K562 (cell line): ENCODE data around the gene RNF43. TPM values are rescaled to one million over a fixed set of nuclear protein-coding genes. Genes with fewer than 3 reads are reported as not detected.

ENCODE experiments used
- ATAC-seq: fragments of 200-7000 bp; cut with Tn5 transposase; 3 replicates; pipeline ENCODE4 v1.9.1; 2020; ENCODE audit warnings: moderate library complexity
- Bru-seq: library from RNA; stranded (reverse); fragments of 400-500 nt; gene quantifications from one replicate; lab custom pipeline; 2021; lab: Mats Ljungman, UMichigan
- BruChase-seq, 2 experiments: library from RNA; stranded (reverse); fragments of 400-500 nt; gene quantifications; one replicate each; lab custom pipeline; 2021; lab: Mats Ljungman, UMichigan
- BruUV-seq: library from RNA; stranded (reverse); fragments of 400-500 nt; replicated peaks from 2 replicates; lab custom pipeline; 2021; lab: Mats Ljungman, UMichigan
- CTCF ChIA-PET: fragments of 300-600 bp; formaldehyde crosslinking; extraction: SDS; loops from one replicate; lab custom pipeline; 2021; ENCODE audit warnings: low intra/inter-chr PET ratio; lab: Yijun Ruan, JAX
- POLR2A ChIA-PET: fragments of 300-600, 350-650 bp; sonication (Branson Sonifier 250); formaldehyde crosslinking; extraction: SDS; loops from one replicate; lab custom pipeline; 2021; ENCODE audit warnings: antibody characterized with exemption, inconsistent platforms; lab: Yijun Ruan, JAX
- DNase-seq, 4 experiments: peaks; one replicate each; pipeline versions ENCODE4 v3.0.0 to v3.0.0-alpha.2; 2011 to 2018; ENCODE audit warnings: low spot score in 3 of 4, mixed read lengths in 3 of 4; ENCODE audit errors: extremely low read depth in 1 of 4
- FAIRE-seq: peaks from 2 replicates; lab custom pipeline; 2011; peaks lifted over from hg19 to GRCh38; lab: Jason Lieb, UNC
- H2AFZ ChIP-seq: 2 replicates; pipeline ENCODE4 v1.6.0; 2011; ENCODE audit warnings: low read depth, low read length, control low read depth, inconsistent platforms
- H3K27ac ChIP-seq: fragments of 200-600 bp; 3 replicates; pipeline ENCODE4 v1.8.0; 2011; ENCODE audit warnings: low read depth, mild to moderate bottlenecking, control low read depth, inconsistent platforms, low read length, moderate library complexity, mixed read lengths; ENCODE audit errors: extremely low read depth
- H3K27me3 ChIP-seq, 2 experiments: fragments of 300-600 bp in 1 of 2; 2 replicates in 1 of 2; 3 replicates in 1 of 2; pipeline versions ENCODE4 v1.6.0 to v1.8.0; 2011; ENCODE audit warnings: inconsistent platforms in 2 of 2, low read length in 2 of 2, mild to moderate bottlenecking in 1 of 2, mixed read lengths in 1 of 2, moderate library complexity in 1 of 2; ENCODE audit not compliant: control insufficient read depth in 2 of 2, insufficient read depth in 2 of 2
- H3K36me3 ChIP-seq: fragments of 300-600 bp; 3 replicates; pipeline ENCODE4 v1.8.0; 2011; ENCODE audit warnings: mild to moderate bottlenecking, low read length, inconsistent platforms; ENCODE audit not compliant: control insufficient read depth, insufficient read depth
- H3K4me1 ChIP-seq, 2 experiments: fragments of 200-600 bp in 1 of 2; replicated peaks in 1 of 2; 2 replicates in 1 of 2; 3 replicates in 1 of 2; pipeline versions ENCODE4 v1.5.1 to v1.8.0; 2011; ENCODE audit warnings: inconsistent platforms in 2 of 2, low read length in 2 of 2, mild to moderate bottlenecking in 1 of 2, mixed read lengths in 1 of 2, moderate library complexity in 1 of 2; ENCODE audit not compliant: control insufficient read depth in 2 of 2, insufficient read depth in 2 of 2
- H3K4me2 ChIP-seq: 2 replicates; pipeline ENCODE4 v1.6.1; 2011; ENCODE audit warnings: low read length, control low read depth, inconsistent platforms, mixed read lengths; ENCODE audit not compliant: insufficient read depth
- H3K4me3 ChIP-seq: fragments of 200-600 bp; sonication (generic), shearing (Covaris generic); 2 replicates; pipeline ENCODE4 v1.5.1; 2016; ENCODE audit warnings: control low read depth, inconsistent platforms
- H3K79me2 ChIP-seq: fragments of 200-600 bp; 3 replicates; pipeline ENCODE4 v1.8.0; 2011; ENCODE audit warnings: low read length, inconsistent platforms; ENCODE audit not compliant: control insufficient read depth, insufficient read depth
- H3K9ac ChIP-seq, 2 experiments: 2 replicates each; pipeline versions ENCODE4 v1.6.0 to v1.6.1; 2011; ENCODE audit warnings: low read depth in 2 of 2, low read length in 2 of 2, control low read depth in 1 of 2, inconsistent platforms in 1 of 2, mild to moderate bottlenecking in 1 of 2, mixed read lengths in 1 of 2; ENCODE audit not compliant: insufficient read depth in 1 of 2
- H3K9me1 ChIP-seq: one replicate; pipeline ENCODE4 v1.6.0; 2011; ENCODE audit warnings: inconsistent platforms, mild to moderate bottlenecking, low read length, moderate library complexity; ENCODE audit not compliant: control insufficient read depth, insufficient read depth
- H3K9me3 ChIP-seq: replicated peaks from 2 replicates; pipeline ENCODE4 v1.5.1; 2011; ENCODE audit warnings: low read depth, low read length, inconsistent platforms; ENCODE audit not compliant: control insufficient read depth, insufficient read depth
- H4K20me1 ChIP-seq: replicated peaks from 2 replicates; pipeline ENCODE4 v1.6.1; 2011; ENCODE audit warnings: low read length, inconsistent platforms, mixed read lengths; ENCODE audit not compliant: control insufficient read depth, insufficient read depth
- BRCA1 ChIP-seq, 2 experiments: fragments of 450-650 bp in 1 of 2; sonication (generic) in 1 of 2; formaldehyde crosslinking in 1 of 2; IDR thresholded peaks; 2 replicates each; pipeline versions ENCODE4 v1.5.0 to v1.6.1; 2017 to 2020; ENCODE audit warnings: mild to moderate bottlenecking in 1 of 2, missing genetic modification reagents in 1 of 2
- CC2D1A ChIP-seq: fragments of 450-650 bp; IDR thresholded peaks from 2 replicates; pipeline ENCODE4 v1.6.1; 2017; ENCODE audit warnings: mild to moderate bottlenecking
- ESRRB ChIP-seq: fragments of 250-450 bp; sonication (Bioruptor Pico); IDR thresholded peaks from 2 replicates; pipeline ENCODE4 v1.5.0; 2020; ENCODE audit warnings: mild to moderate bottlenecking, moderate library complexity, borderline replicate concordance
- GATAD2A ChIP-seq: fragments of 450-650 bp; IDR thresholded peaks from 2 replicates; pipeline ENCODE4 v1.6.1; 2017
- HIVEP1 ChIP-seq: fragments of 250-450 bp; sonication (Bioruptor Pico); IDR thresholded peaks from 2 replicates; pipeline ENCODE4 v1.4.0; 2020; ENCODE audit warnings: mild to moderate bottlenecking
- KLF16 ChIP-seq: IDR thresholded peaks from 2 replicates; pipeline ENCODE4 v1.6.1; 2016; ENCODE audit warnings: antibody characterized with exemption
- MCM7 ChIP-seq, 2 experiments: fragments of 450-650 bp; IDR thresholded peaks; 2 replicates each; pipeline ENCODE4 v1.6.1; 2016 to 2018
- NRF1 ChIP-seq, 2 experiments: fragments of 450-650 bp; IDR thresholded peaks in 1 of 2; conservative IDR thresholded peaks in 1 of 2; 2 replicates each; pipeline ENCODE4 v1.6.1; 2014; ENCODE audit warnings: mild to moderate bottlenecking in 2 of 2
- TCF3 ChIP-seq: sonication (generic); formaldehyde crosslinking; IDR thresholded peaks from 2 replicates; pipeline ENCODE4 v1.4.0; 2020; ENCODE audit warnings: mild to moderate bottlenecking, missing genetic modification reagents
- TOE1 ChIP-seq, 2 experiments: fragments of 450-650 bp in 1 of 2; sonication (generic) in 1 of 2; formaldehyde crosslinking in 1 of 2; IDR thresholded peaks; 2 replicates each; pipeline versions ENCODE4 v1.7.1 to v1.8.0; 2016 to 2022; ENCODE audit warnings: borderline replicate concordance in 2 of 2, mild to moderate bottlenecking in 2 of 2, antibody characterized with exemption in 1 of 2, inconsistent platforms in 1 of 2, low read depth in 1 of 2, missing genetic modification reagents in 1 of 2, moderate library complexity in 1 of 2
- ZNF239 ChIP-seq: fragments of 250-450 bp; sonication (Bioruptor Pico); IDR thresholded peaks from 2 replicates; pipeline ENCODE4 v1.4.0; 2020; ENCODE audit warnings: mild to moderate bottlenecking
- WGBS: fragments of 100-300 bp; shearing (Covaris generic); methylation state at CpG from one replicate; pipeline ENCODE4 v1.1.6; 2016; ENCODE audit warnings: low coverage, mixed read lengths; ENCODE audit not compliant: insufficient coverage; ENCODE audit errors: missing lambda C conversion rate; 5-methylcytosine and 5-hydroxymethylcytosine counted together
- in situ Hi-C: fragments of 300-500 bp; cut with MboI; formaldehyde crosslinking; loops from 4 replicates; pipeline ENCODE4 v1.15.0; 2018; ENCODE audit warnings: inconsistent platforms, mixed read lengths
- intact Hi-C: fragments of 100-400 bp; cut with micrococcal nuclease; formaldehyde crosslinking; loops from 2 replicates; pipeline ENCODE4 v1.14.2; 2022
- long read RNA-seq, 3 experiments: library from polyadenylated mRNA in 2 of 3; library from RNA in 1 of 3; unstranded in 2 of 3; stranded (forward) in 1 of 3; transcript quantifications; one replicate each; pipeline ENCODE4 v2.0.0, GENCODE V29; 2019 to 2022
- polyA minus RNA-seq, 3 experiments: library from RNA; depleted of rRNA, polyadenylated mRNA; stranded (reverse); fragments of >200 nt; gene quantifications; 2 replicates each; pipeline ENCODE4 v1.2.3, GENCODE V29; 2011
- polyA plus RNA-seq, 8 experiments: library from polyadenylated mRNA; depleted of rRNA in 4 of 8; stranded (reverse) in 5 of 8; unstranded in 3 of 8; fragments of >200 nt; fragmentation: Nextera tagmentation in 2 of 8; fragmentation: Illumina TruSeq in 1 of 8; extraction: Ambion mirVana in 2 of 8; extraction: Trizol in 1 of 8; gene quantifications; 2 replicates each; pipeline versions ENCODE4 v1.2.1 to v1.2.3, GENCODE V29; 2011 to 2014; ENCODE audit warnings: inconsistent platforms in 1 of 8, missing spikeins in 1 of 8
- total RNA-seq, 7 experiments: library from RNA; depleted of rRNA in 6 of 7; stranded (reverse); fragments of >200 nt in 6 of 7; fragmentation: Illumina TruSeq in 2 of 7; extraction: Trizol in 2 of 7; gene quantifications; 2 replicates each; pipeline versions ENCODE4 v1.2.1 to v1.2.3, GENCODE V29; 2011 to 2021; ENCODE audit warnings: low replicate concordance in 1 of 7
- TF ChIP-seq, protein P1 (sequence below): fragments of 450-650 bp; IDR thresholded peaks from 2 replicates; pipeline ENCODE4 v1.6.1; 2016; ENCODE audit warnings: antibody characterized with exemption
- TF ChIP-seq, protein P2 (sequence below): sonication (generic); formaldehyde crosslinking; IDR thresholded peaks from 2 replicates; pipeline ENCODE4 v1.9.0; 2022; ENCODE audit warnings: mild to moderate bottlenecking, missing genetic modification reagents

The RNF43 gene
- 8.4 and 9.4 TPM in 2 replicates for total RNA-seq (2011; cell fraction: chromatin; rRNA removed; ENCODE audit: low replicate concordance)
- 5.0 and 6.2 TPM in 2 replicates for total RNA-seq (2011; cell fraction: nucleolus; rRNA removed)
- total RNA-seq (2011; cell fraction: nucleoplasm; rRNA removed) = 7.3 and 9.5 TPM in 2 replicates
- total RNA-seq (2014; rRNA removed) = 1.5 and 2.0 TPM in 2 replicates
- total RNA-seq (2014; rRNA removed; fragmentation: Illumina TruSeq; extraction: Trizol) = 1.5 TPM in 2 replicates
- 1.2 TPM in 2 replicates for total RNA-seq (2015; rRNA removed; fragmentation: Illumina TruSeq; extraction: Trizol)
- 2.3 and 2.7 TPM in 2 replicates for total RNA-seq (2021)
- 0.75 and 1.2 TPM in 2 replicates for polyA plus RNA-seq (2011; rRNA removed)
- 0.47 and 0.79 TPM in 2 replicates for polyA plus RNA-seq (2011; cell fraction: cytosol; rRNA removed)
- polyA plus RNA-seq (2011; cell fraction: nucleus; rRNA removed) = 2.0 and 2.8 TPM in 2 replicates
- 2.6 and 3.4 TPM in 2 replicates for polyA plus RNA-seq (2012)
- polyA plus RNA-seq (2014; fragmentation: Illumina TruSeq; extraction: Trizol) = 1.7 and 2.1 TPM in 2 replicates
- polyA plus RNA-seq (2014; fragmentation: Nextera tagmentation; extraction: Ambion mirVana) = under 1 TPM; 0.29 to 0.51 TPM
- polyA plus RNA-seq (2014; rRNA removed) = 1.4 TPM in 2 replicates
- polyA minus RNA-seq (2011; rRNA and poly(A)+ RNA removed) = 1.1 and 3.1 TPM in 2 replicates
- polyA minus RNA-seq (2011; cell fraction: cytosol; rRNA and poly(A)+ RNA removed) = 0.29 and 2.1 TPM in 2 replicates
- 0.89 and 1.3 TPM in 2 replicates for polyA minus RNA-seq (2011; cell fraction: nucleus; rRNA and poly(A)+ RNA removed)
- percentile 48 among the genes with signal in this experiment for Bru-seq, nascent RNA
- percentile 53 among the genes with signal in this experiment for BruChase-seq, experiment 1, labeled RNA remaining after a 2-hour chase
- BruChase-seq, experiment 2, labeled RNA remaining after a 6-hour chase = percentile 62 among the genes with signal in this experiment
- long read RNA-seq, experiment 1, partial matches to known transcripts = 2 of 3 reads
- long read RNA-seq, experiment 1, other reads (novel, unspliced or antisense) = 1 of 3 reads
- long read RNA-seq, experiment 2, partial matches to known transcripts = 1 of 5 reads
- long read RNA-seq, experiment 2, other reads (novel, unspliced or antisense) = 4 of 5 reads
- long read RNA-seq, experiment 3 = 0 reads

GRCh38 chr17:58417300-58418092, at the start of gene RNF43:
Gene RNF43 (minus strand): TSS chr17:58417534. CDS start chr17:58415577, 1,957 bp downstream.
- peak within 1 kb of the TSS; percentile 37 to 59; a peak in 2 of 4 replicates for H3K9ac ChIP-seq
- H2AFZ ChIP-seq = peak within 1 kb of the TSS; percentile 45
- CTCF ChIA-PET = interaction anchor here (1.0 kb wide), 1 partner anchor 100 kb away, joined by 5 read pairs; no protein-coding TSS in a partner anchor
- 2% methylated on average over 8 of the region's 8 CpGs for WGBS
- peak within 1 kb of the TSS; percentile 67 for H3K4me2 ChIP-seq
- H3K79me2 ChIP-seq = peaks cover 45% of the 10 kb centered on the region
- DNase-seq (peak; percentile 92 to 97 (median 94)), ATAC-seq (peak; percentile 97), FAIRE-seq (peak; percentile 96)
- no peaks in the 10 kb centered on the region for H4K20me1 ChIP-seq
- no peaks in the 10 kb centered on the region for H3K9me1 ChIP-seq
- peak within 1 kb of the TSS; percentile 37 for H3K27ac ChIP-seq
- no peaks in the 10 kb centered on the region for H3K27me3 ChIP-seq
- BruUV-seq = no TSS peak
- peaks cover 3 to 8% of the 10 kb centered on the region in 2 experiments; a peak in 4 of 5 replicates for H3K4me1 ChIP-seq
- peak within 1 kb of the TSS; percentile 22 for H3K4me3 ChIP-seq
- no peaks in the 10 kb centered on the region for H3K36me3 ChIP-seq
- no peaks in the 10 kb centered on the region for H3K9me3 ChIP-seq
- POLR2A ChIA-PET = interaction anchor here (0.8 to 5.8 kb wide), 12 partner anchors 9 to 92 kb away, joined by 3 to 79 read pairs (median 6); partner anchors contain the start of gene TSPOAP1
- intact Hi-C loops = loop anchor here (1.0 kb wide), 3 partner anchors 29 to 88 kb away; partner anchors contain the start of gene SUPT4H1
- in situ Hi-C loops = loop anchor here (5.0 kb wide), 1 partner anchor 80 kb away; no protein-coding TSS in a partner anchor
- TF ChIP-seq ZNF239 (CRISPR knock-in tag) = no peak
- TF ChIP-seq TCF3 (CRISPR knock-in tag) = peak; percentile 46; the same call in 1 of the 2 replicates
- TF ChIP-seq GATAD2A = 0 out of 2 replicates have a peak, but pooled peaks have one; percentile 51
- TF ChIP-seq CC2D1A = peak; percentile 91
- peak in 1 of 2 experiments; percentile 50; a peak in 2 of 4 replicates for TF ChIP-seq NRF1 (conservative IDR thresholded peaks at IDR 0.05 in 1 of 2, IDR thresholded peaks at IDR 0.05 in 1 of 2)
- peak; percentile 83 for TF ChIP-seq TOE1 (IDR thresholded peaks at IDR 0.05; ENCODE audit: borderline replicate concordance)
- no peak for TF ChIP-seq TOE1 (CRISPR knock-in tag; IDR thresholded peaks at IDR 0.05; ENCODE audit: borderline replicate concordance, low read depth)
- no peak for TF ChIP-seq MCM7 (IDR thresholded peaks at IDR 0.05)
- TF ChIP-seq, protein P1, sequence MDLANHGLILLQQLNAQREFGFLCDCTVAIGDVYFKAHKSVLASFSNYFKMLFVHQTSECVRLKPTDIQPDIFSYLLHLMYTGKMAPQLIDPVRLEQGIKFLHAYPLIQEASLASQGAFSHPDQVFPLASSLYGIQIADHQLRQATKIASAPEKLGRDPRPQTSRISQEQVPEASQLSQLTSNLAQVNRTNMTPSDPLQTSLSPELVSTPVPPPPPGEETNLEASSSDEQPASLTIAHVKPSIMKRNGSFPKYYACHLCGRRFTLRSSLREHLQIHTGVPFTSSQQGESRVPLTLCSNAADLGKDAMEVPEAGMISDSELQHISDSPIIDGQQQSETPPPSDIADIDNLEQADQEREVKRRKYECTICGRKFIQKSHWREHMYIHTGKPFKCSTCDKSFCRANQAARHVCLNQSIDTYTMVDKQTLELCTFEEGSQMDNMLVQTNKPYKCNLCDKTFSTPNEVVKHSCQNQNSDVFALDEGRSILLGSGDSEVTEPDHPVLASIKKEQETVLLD = peak; percentile 34; the same call in 1 of the 2 replicates
- TF ChIP-seq HIVEP1 (CRISPR knock-in tag) = no peak
- peak; percentile 60 for TF ChIP-seq KLF16
- TF ChIP-seq, protein P2, sequence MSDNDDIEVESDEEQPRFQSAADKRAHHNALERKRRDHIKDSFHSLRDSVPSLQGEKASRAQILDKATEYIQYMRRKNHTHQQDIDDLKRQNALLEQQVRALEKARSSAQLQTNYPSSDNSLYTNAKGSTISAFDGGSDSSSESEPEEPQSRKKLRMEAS (CRISPR knock-in tag) = 0 out of 2 replicates have a peak, but pooled peaks have one; percentile 16
- no peak for TF ChIP-seq ESRRB (CRISPR knock-in tag)
- no peak for TF ChIP-seq BRCA1 (IDR thresholded peaks at IDR 0.05)
- no peak for TF ChIP-seq BRCA1 (CRISPR knock-in tag; IDR thresholded peaks at IDR 0.05)
